NCI-H2227 treated with DMSO at 0.1 percent for 48 hours (cell line): ENCODE measurements around the gene CPT1C.

Experiments used
- DNase-seq: peaks from one replicate; lab custom pipeline; 2025; lab: John Stamatoyannopoulos, UW

CPT1C gene

DNA sequence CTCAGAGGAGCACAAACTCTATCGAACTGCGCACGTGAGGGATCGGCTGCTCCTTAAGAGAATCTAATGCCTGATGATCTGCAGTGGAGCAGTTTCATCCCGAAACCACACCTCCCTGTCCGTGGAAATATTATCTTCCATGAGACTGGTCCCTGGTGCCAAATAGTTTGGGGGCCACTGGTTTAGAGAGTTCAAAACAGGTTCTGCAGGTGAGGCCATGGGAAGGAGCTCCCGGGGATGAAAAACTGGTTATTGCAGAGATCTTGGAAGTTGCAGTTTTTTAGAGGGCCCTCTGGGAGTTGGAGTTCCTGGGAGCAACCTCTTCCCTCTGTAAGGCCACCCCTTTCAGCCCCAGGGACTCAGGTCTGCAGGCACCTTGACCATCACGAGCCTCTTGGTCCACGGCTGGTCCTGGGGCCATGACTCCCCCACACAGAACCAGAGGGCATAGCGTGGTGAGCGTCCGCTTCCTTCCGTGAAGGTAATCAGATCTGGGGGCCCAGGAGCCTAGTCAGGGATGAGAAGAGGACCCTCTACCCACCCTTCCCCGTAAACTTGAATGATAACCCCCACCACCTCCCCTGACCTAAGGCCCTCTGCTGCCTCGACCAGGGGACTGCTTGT, 30.5 kb upstream of the CPT1C start:
- DNase-seq: no peak

GRCh38 chr19:49662011-49662410, 28.9 kb upstream of the CPT1C start:
- no peak for DNase-seq

GRCh38 chr19:49663224-49663623, 27.7 kb upstream of the CPT1C start:
- DNase-seq: no peak

DNA sequence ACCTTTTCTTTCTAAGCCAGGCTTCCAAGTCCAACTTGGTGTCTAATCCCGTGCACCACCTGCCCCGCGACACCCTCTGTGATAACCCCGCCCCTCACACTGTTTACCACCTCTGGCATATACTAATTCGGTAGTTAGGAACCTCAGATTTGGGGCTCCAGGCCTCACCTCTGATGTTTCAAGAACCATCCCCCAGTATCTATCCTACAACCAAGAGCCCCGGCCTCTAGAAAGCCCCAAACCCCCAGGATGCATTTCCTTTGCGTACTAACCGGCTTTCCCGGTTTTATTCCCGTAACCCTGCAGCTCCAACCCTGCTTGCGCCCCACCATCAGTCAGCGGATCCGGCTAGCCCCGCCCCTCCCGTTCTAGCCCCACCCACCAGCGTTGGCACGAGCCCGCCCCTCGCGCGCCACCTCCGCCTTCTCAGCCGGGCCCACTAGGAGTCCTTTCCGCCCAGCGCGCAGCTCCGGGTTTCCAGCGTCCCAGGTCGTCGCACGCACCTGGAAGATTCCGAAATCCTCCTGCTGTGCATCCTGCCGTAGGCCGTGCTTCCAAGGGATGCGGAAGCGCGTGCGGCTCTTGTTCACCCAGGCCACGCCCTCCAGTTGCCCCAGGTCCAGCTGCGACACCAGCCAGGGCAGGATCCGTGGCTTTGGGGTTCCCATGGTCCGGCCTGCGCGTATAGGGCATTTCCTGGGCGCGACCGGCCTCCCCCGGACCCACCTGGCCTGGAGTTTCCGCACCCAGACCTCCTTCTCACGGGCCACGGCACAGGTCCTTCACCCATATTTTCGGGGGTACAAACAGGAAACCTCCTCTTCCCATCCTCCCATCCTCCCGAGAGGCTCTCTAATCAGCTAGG, 26.5 kb upstream of the CPT1C start:
- peak; percentile 54 for DNase-seq

DNA sequence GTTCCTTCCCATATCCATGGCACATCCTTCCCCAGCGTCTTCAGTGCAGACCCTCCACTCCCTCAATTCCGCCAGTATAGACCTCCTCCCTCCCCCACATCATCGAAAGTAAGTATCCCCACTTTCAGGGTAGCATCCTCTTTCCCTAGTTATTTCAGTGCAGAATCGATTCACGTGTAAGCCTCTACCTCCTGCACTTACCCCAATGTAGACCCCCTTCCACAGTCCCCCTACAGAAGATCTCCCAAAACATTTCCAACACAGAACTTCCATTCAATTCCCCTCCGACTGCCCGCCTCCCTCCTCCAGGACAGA, 25.9 kb upstream of the CPT1C start:
- DNase-seq: no peak

GRCh38 chr19:49665351-49666119, 25.4 kb upstream of the CPT1C start, which contains the start of the genes BCL2L12 and IRF3:
BCL2L12 (plus strand) TSS chr19:49665933; CDS start chr19:49666693, 760 bp downstream.
IRF3 (minus strand) TSS chr19:49665857; CDS start chr19:49664838, 1,019 bp downstream.
- DNase-seq: peak; percentile 78

- no peak for DNase-seq
These were observed 24.8 kb upstream of the CPT1C start for GRCh38 chr19:49666120-49666444.

GRCh38 chr19:49667473-49667872, 23.4 kb upstream of the CPT1C start:
- DNase-seq: no peak

DNA sequence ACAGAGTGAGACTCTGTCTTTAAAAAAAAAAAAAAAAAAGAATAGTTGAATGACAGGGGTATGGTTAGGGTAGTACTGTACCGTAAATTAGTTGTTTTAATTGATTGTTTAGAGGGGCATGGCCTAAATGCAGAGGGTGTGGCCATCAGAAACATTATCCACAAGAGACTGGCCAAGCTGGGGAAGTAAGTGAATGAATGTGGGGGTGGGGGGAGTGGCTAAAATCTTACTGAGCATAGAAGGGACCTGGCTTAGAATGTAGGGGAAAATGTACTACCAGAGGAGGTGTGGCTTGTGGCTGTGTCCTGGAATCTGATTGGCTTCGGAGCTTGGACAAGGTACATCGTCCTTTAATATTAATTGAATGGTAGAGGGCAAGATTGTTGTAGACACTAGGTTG, 21.4 kb upstream of the CPT1C start:
- DNase-seq: no peak

GRCh38 chr19:49672131-49672919, 18.6 kb upstream of the CPT1C start:
- DNase-seq: peak; percentile 66

GRCh38 chr19:49676136-49676783, 14.7 kb upstream of the CPT1C start:
- peak; percentile 92 for DNase-seq

DNA sequence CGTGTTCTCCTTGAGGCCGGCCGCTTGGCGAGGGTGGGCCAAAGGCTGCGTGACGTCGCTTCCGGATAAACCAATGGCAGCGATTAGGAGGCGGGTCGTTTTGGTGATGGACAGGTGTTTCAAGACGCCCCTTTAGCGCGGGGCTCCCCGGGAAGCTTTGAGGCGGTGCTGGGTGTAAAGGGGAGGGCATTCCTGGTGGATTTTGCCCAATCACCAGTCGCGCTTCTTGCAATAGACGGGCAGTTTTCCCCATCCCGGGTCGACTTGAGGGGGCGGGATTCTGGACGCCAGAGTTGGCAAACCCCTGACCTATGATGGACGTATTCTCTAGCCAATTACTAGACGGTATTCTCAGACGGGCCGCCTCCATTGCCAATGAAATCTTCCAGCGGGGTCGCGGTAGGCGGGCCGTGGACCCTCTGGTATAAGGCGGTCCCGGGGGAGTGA, 14.1 kb upstream of the CPT1C start:
- peak; percentile 100 for DNase-seq

- no peak for DNase-seq
These were observed 13.6 kb upstream of the CPT1C start, which contains the start of gene PRMT1 for GRCh38 chr19:49677231-49677900. PRMT1 (plus strand) TSS chr19:49677271; CDS start chr19:49677281, 10 bp downstream.

DNA sequence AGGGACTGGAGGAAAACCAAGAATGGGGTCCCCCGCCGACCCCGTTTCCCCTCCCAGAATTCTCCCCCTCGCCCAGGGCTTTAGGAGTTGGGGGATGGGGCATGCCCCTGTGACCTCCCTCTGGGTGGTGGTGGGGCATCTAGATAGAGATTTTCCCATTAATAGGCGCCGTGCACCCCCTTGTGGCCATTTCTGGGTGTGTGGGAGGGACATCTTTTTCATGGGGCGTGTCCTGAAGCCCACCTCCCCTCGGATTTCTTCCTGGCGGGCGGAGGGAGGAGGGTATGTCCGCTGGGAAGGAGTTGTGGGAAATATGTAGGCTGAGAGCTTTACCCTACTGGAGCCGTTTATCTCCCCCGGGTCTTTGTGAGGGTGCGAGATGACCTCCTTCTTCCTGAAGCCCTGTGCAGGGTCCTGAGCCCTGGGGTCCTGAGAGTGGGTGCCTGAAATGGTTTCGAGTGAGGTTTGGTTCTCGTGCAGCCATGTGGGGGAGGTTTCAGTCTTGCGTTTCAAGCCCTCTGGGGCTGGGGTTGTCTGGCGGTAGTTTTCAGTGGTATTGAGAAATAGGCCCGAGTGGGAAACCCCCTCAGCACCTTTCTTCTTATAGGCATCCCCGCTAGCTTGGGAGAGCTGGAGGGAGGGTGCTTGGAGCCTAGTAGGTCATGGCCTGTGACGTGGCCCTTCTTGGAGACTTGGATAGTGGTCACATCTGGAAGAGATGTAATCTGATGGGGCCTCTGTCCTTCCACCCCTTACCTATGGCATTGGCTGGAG, 12.8 kb upstream of the CPT1C start:
- DNase-seq: peak; percentile 52

DNA sequence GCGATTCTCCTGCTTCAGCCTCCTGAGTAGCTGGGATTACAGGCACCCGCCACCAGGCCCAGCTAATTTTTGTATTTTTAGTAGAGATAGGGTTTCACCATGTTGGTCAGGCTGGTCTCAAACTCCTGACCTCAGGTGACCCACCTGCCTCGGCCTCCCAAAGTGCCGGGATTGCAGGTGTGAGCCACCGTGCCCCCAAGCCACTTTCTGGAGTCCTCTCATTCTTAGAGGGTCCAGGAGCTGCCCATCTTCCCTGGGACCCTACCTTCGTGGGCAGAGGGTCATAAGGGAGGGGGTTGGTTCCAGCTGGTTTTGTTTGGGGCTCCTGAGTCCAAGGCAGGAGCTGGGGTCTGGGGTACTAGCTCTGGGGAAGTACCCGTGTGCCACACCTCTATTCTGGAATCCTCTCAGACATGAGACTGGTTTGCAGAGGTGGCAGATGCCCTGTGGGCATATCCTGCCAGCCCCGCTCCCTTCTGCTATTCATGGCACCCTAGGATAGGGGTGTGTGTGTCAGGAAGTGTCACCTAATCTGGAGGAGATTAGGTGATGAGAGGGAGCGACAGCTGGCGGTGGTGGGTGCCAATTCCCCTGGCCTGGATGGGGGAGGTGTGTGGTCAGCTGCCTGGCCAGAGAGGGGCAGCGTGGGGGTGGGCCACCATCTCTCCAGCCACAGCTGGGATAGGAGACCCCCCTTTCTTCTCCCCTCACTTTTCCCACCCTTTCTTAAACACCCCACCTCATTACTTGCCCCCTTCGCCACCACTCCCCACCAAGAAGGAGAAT, 11.7 kb upstream of the CPT1C start:
- no peak for DNase-seq

DNA sequence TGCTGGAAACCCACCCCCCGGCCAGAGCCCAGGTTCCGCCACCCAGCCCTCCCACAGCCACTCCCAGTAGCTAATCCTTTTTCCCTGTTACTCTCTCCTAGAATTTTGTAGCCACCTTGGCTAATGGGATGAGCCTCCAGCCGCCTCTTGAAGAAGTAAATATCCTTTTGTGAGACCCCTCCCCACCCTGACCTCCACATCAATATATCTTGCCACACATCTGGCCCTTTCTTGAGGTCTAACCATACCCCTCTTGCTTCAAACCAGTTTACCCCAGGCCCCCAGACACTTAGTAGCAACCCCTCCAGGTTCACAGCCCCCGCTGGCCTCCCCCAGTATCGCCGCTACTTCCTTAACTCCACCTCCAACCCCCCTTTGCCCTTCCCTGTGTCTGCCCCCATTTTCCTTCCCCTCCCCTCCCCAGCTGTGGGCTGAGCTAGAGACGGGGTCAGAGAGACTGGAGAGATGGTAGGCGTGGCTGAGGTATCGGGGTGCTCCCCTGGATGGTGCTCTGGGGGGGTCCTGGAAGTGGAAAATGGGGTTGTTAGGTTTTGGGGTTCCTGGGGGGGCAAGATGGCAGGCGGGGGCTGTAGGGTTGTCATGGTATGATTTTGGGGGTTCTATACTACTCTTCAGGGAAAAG, 11.0 kb upstream of the CPT1C start:
- DNase-seq: no peak

DNA sequence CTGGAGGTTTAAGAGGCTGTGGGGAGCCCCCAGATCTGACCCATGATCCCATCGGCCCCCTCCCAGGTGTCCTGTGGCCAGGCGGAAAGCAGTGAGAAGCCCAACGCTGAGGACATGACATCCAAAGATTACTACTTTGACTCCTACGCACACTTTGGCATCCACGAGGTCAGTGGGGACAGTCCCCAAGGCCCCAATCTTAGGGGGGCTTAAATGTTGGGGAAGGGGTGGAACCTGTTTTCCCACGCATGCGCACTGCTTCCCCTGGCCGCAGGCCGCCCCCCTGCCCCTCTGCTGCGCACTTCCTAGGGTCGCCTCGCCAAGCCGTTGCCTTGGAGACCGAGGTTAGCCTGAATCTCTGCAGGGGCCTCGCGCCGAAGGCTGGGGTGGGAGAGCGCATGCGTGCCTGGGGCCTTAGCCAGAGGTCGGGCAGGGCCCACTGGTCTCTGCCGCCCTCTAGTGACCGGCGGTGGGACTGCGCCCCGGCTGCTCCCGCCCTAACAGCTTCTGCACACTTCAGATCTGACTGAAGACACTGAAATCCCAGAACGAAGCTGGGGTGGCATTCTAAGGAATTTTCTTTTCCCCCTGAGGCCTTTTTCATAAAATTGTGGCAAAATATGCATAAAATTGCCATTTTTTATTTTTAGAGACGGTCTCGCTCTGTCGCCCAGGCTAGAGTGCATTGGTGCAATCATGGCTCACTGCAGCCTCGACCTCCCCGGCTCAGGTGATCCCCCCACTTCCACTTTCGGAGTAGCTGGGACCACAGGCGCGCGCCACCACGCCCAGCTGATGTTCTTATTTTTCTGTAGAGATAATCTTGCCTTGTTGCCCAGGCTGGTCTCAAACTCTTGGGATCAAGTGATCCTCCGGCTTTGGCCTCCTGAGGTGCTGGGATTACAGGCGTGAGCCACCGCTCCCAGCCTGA, 10.2 kb upstream of the CPT1C start:
- DNase-seq: peak; percentile 88

DNA sequence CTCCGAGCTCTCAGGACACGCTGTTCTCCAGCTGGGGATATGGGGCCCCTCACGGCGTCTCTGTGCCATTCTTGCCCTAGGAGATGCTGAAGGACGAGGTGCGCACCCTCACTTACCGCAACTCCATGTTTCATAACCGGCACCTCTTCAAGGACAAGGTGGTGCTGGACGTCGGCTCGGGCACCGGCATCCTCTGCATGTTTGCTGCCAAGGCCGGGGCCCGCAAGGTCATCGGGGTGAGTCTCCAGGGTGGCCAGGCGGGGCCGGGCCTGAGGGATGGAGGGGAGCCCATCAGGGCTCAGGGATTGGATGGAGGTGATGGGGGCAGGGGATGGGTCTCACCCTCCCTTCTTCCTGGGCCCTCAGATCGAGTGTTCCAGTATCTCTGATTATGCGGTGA, 9.1 kb upstream of the CPT1C start:
- DNase-seq: no peak
